Common myeloid progenitor, CD34-positive (primary cell): ENCODE measurements around the gene CAMK2N1. TPM values are rescaled to one million over a fixed set of nuclear protein-coding genes. Genes with fewer than 3 reads are reported as not detected.
A peak's percentile ranks its signal among the peaks of the same experiment; 100 is the strongest.

Source experiments
- CTCF ChIA-PET: fragments of 350-600 bp; sonication (Branson Sonifier 250); formaldehyde crosslinking; loops from one replicate; lab custom pipeline; 2021; ENCODE audit warnings: antibody characterized with exemption; lab: Charles Lee
- POLR2A ChIA-PET: fragments of 350-600 bp; sonication (Branson Sonifier 250); formaldehyde crosslinking; loops from one replicate; lab custom pipeline; 2021; ENCODE audit warnings: antibody characterized with exemption; lab: Charles Lee
- DNase-seq, 3 donors: peaks; one replicate each; pipeline versions ENCODE4 v3.0.0 to v3.0.0-alpha.2; 2013
- H3K27ac ChIP-seq, 2 experiments: 1 replicate in 1 of 2; 2 replicates in 1 of 2; pipeline ENCODE4 v1.7.0; 2013; ENCODE audit warnings: inconsistent platforms in 2 of 2, low read length in 2 of 2, mild to moderate bottlenecking in 2 of 2, low read depth in 1 of 2, moderate library complexity in 1 of 2; ENCODE audit not compliant: severe bottlenecking in 2 of 2, insufficient read depth in 1 of 2, poor library complexity in 1 of 2
- H3K27me3 ChIP-seq, 5 experiments: replicated peaks in 2 of 5; 1 replicate in 3 of 5; 2 replicates in 2 of 5; pipeline versions ENCODE4 v1.6.1 to v1.7.0; 2013; ENCODE audit warnings: low read length in 4 of 5, mild to moderate bottlenecking in 2 of 5, moderate library complexity in 2 of 5, inconsistent platforms in 1 of 5; ENCODE audit not compliant: insufficient read depth in 5 of 5, control insufficient read depth in 4 of 5
- H3K36me3 ChIP-seq, 4 experiments: 1 replicate in 2 of 4; 2 replicates in 2 of 4; pipeline versions ENCODE4 v1.6.1 to v1.7.0; 2013; ENCODE audit warnings: low read length in 3 of 4, control low read depth in 1 of 4, mild to moderate bottlenecking in 1 of 4; ENCODE audit not compliant: control insufficient read depth in 4 of 4, insufficient read depth in 4 of 4
- H3K4me1 ChIP-seq, 4 experiments: 1 replicate in 3 of 4; 2 replicates in 1 of 4; pipeline versions ENCODE4 v1.6.1 to v1.7.1; 2013; ENCODE audit warnings: low read length in 3 of 4, mild to moderate bottlenecking in 3 of 4, control low read depth in 1 of 4, inconsistent platforms in 1 of 4, moderate library complexity in 1 of 4; ENCODE audit not compliant: control insufficient read depth in 4 of 4, insufficient read depth in 4 of 4; ENCODE audit errors: control extremely low read depth in 1 of 4
- H3K4me3 ChIP-seq, 7 experiments: 1 replicate in 4 of 7; 2 replicates in 3 of 7; pipeline versions ENCODE4 v1.5.1 to v1.7.0; 2013; ENCODE audit warnings: mild to moderate bottlenecking in 7 of 7, low read length in 6 of 7, moderate library complexity in 6 of 7, inconsistent platforms in 2 of 7, low read depth in 2 of 7, control low read depth in 1 of 7; ENCODE audit not compliant: insufficient read depth in 4 of 7, control insufficient read depth in 1 of 7; ENCODE audit errors: extremely low read depth in 1 of 7
- H3K9me3 ChIP-seq, 5 experiments: 1 replicate in 4 of 5; 2 replicates in 1 of 5; pipeline versions ENCODE4 v1.6.1 to v1.7.1; 2013; ENCODE audit warnings: low read length in 4 of 5, mild to moderate bottlenecking in 2 of 5, inconsistent platforms in 1 of 5, low read depth in 1 of 5, moderate library complexity in 1 of 5; ENCODE audit not compliant: control insufficient read depth in 4 of 5, insufficient read depth in 2 of 5; ENCODE audit errors: control extremely low read depth in 1 of 5
- WGBS: methylation state at CpG from one replicate; pipeline ENCODE4 v1.1.5; 2013; ENCODE audit not compliant: insufficient coverage; 5-methylcytosine and 5-hydroxymethylcytosine counted together
- polyA plus RNA-seq: library from polyadenylated mRNA; unstranded; fragments of 120-200 nt; gene quantifications from one replicate; pipeline ENCODE4 v1.2.1, GENCODE V29; 2013

CAMK2N1 gene
- 0.07 TPM for polyA plus RNA-seq

GRCh38 chr1:20485527-20486456, at the start of gene CAMK2N1:
CAMK2N1 (minus strand) TSS chr1:20486210; CDS start chr1:20485379, 831 bp downstream.
- H3K27ac ChIP-seq: no peak within 1 kb of the TSS
- H3K36me3 ChIP-seq: no peaks in the 10 kb centered on the region
- peak within 1 kb of the TSS in 5 of 7 experiments; percentile 3 to 68 (median 61) for H3K4me3 ChIP-seq
- peaks cover 0 to 29% (median 14%) of the 10 kb centered on the region in 4 experiments for H3K4me1 ChIP-seq
- CTCF ChIA-PET: no interaction called here
- POLR2A ChIA-PET: no interaction called here
- peak in 2 of 3 donors; percentile 41 to 44 for DNase-seq
- H3K9me3 ChIP-seq: no peaks in the 10 kb centered on the region
- peaks cover 10 to 95% (median 43%) of the 10 kb centered on the region in 5 experiments for H3K27me3 ChIP-seq
- WGBS: under 1% methylated on average over 91 of the region's 104 CpGs

GRCh38 chr1:20534659-20535417, 48.8 kb upstream of the CAMK2N1 start:
- Histone ChIP-seq H3K9me3 (no peaks in the 10 kb centered on the region), H3K4me3 (no peak overlapping the region), H3K4me1 (peaks cover 0 to 12% (median 3%) of the 10 kb centered on the region in 4 experiments), H3K27ac (no peak overlapping the region), H3K27me3 (peaks cover 0 to 32% (median 16%) of the 10 kb centered on the region in 5 experiments), H3K36me3 (no peaks in the 10 kb centered on the region)
- ChIA-PET POLR2A (no interaction called here), CTCF (interaction anchor here (0.9 to 1.2 kb wide), 3 partner anchors 8 to 121 kb away, joined by 3 to 4 read pairs (median 4); no protein-coding TSS in a partner anchor)
- 82% methylated on average over 12 of the region's 12 CpGs for WGBS
- no peak for DNase-seq

- no peaks in the 10 kb centered on the region for H3K9me3 ChIP-seq
- H3K4me3 ChIP-seq: no peak overlapping the region
- peaks cover 0 to 31% (median 16%) of the 10 kb centered on the region in 5 experiments for H3K27me3 ChIP-seq
- H3K27ac ChIP-seq: no peak overlapping the region
- peaks cover 0 to 15% (median 4%) of the 10 kb centered on the region in 4 experiments for H3K4me1 ChIP-seq
- WGBS: 97% methylated on average over 3 of the region's 4 CpGs
- no peak for DNase-seq
- H3K36me3 ChIP-seq: no peaks in the 10 kb centered on the region
- CTCF ChIA-PET: interaction anchor here (1.2 kb wide), 1 partner anchor 9 kb away, joined by 4 read pairs; no protein-coding TSS in a partner anchor
- POLR2A ChIA-PET: no interaction called here
Observed at GRCh38 chr1:20533635-20534034, 47.6 kb upstream of the CAMK2N1 start.

- H3K27ac ChIP-seq: no peak overlapping the region
- WGBS: 89% methylated on average over 4 of the region's 6 CpGs
- no peak overlapping the region for H3K4me3 ChIP-seq
- no peaks in the 10 kb centered on the region for H3K36me3 ChIP-seq
- H3K4me1 ChIP-seq: peaks cover 0 to 15% (median 4%) of the 10 kb centered on the region in 4 experiments
- H3K9me3 ChIP-seq: no peaks in the 10 kb centered on the region
- ChIA-PET POLR2A (no interaction called here), CTCF (no interaction called here)
- peak in 2 of 3 donors; percentile 33 to 38 for DNase-seq
- H3K27me3 ChIP-seq: peaks cover 0 to 27% (median 11%) of the 10 kb centered on the region in 5 experiments
Observed at GRCh38 chr1:20530901-20531300, 44.9 kb upstream of the CAMK2N1 start.

GRCh38 chr1:20530306-20530705, 44.3 kb upstream of the CAMK2N1 start:
- peaks cover 0 to 25% (median 6%) of the 10 kb centered on the region in 5 experiments for H3K27me3 ChIP-seq
- H3K9me3 ChIP-seq: no peaks in the 10 kb centered on the region
- H3K4me1 ChIP-seq: peaks cover 0 to 15% (median 4%) of the 10 kb centered on the region in 4 experiments
- no peak overlapping the region for H3K4me3 ChIP-seq
- H3K27ac ChIP-seq: no peak overlapping the region
- WGBS: 0% methylated on average over 3 of the region's 8 CpGs
- ChIA-PET CTCF (no interaction called here), POLR2A (no interaction called here)
- DNase-seq: peak; percentile 81 to 93 (median 90)
- H3K36me3 ChIP-seq: no peaks in the 10 kb centered on the region

GRCh38 chr1:20528221-20528620, 42.2 kb upstream of the CAMK2N1 start:
- no peaks in the 10 kb centered on the region for H3K9me3 ChIP-seq
- no peaks in the 10 kb centered on the region for H3K36me3 ChIP-seq
- no peak for DNase-seq
- H3K27me3 ChIP-seq: peaks cover 0 to 17% (median 0%) of the 10 kb centered on the region in 5 experiments
- H3K4me3 ChIP-seq: no peak overlapping the region
- 80% methylated on average over 7 of the region's 7 CpGs for WGBS
- no peak overlapping the region for H3K27ac ChIP-seq
- peaks cover 0 to 15% (median 4%) of the 10 kb centered on the region in 4 experiments for H3K4me1 ChIP-seq
- CTCF ChIA-PET: no interaction called here
- POLR2A ChIA-PET: no interaction called here
